AG20443 (cell line): ENCODE measurements around the gene CFL2.
"Not testable (repeated sequence)": the region's sequence is repeated elsewhere in the genome, so short reads cannot be mapped to it uniquely, and the experiment has no call there.

Experiments
- DNase-seq: peaks from one replicate; pipeline ENCODE4 v3.0.0; 2012; ENCODE audit warnings: low spot score, mixed read lengths

The CFL2 gene

GRCh38 chr14:34711796-34712712 lies 2.3 kb downstream of the CFL2 start:
- no peak for DNase-seq

- peak; percentile 73 for DNase-seq
Measured at GRCh38 chr14:34711169-34711568, 3.2 kb downstream of the CFL2 start.

GRCh38 chr14:34710744-34711143 lies 3.6 kb downstream of the CFL2 start:
- no peak for DNase-seq

GRCh38 chr14:34710006-34710405 lies 4.4 kb downstream of the CFL2 start:
- no peak for DNase-seq

GRCh38 chr14:34707722-34708121 lies 6.7 kb downstream of the CFL2 start:
- no peak for DNase-seq

GRCh38 chr14:34701808-34702207 lies 12.6 kb downstream of the CFL2 start:
- no peak for DNase-seq

GRCh38 chr14:34700622-34701130 lies 13.7 kb downstream of the CFL2 start:
- DNase-seq, result no peak

- DNase-seq, result peak; percentile 68
Measured at GRCh38 chr14:34699873-34700621, 14.3 kb downstream of the CFL2 start.

- not testable (repeated sequence) for DNase-seq
Measured at GRCh38 chr14:34694216-34694615, 20.2 kb downstream of the CFL2 start.

- peak; percentile 38 for DNase-seq
Measured at GRCh38 chr14:34693228-34693939, 21.0 kb downstream of the CFL2 start.

- DNase-seq, result no peak
Measured at GRCh38 chr14:34692898-34693227, 21.5 kb downstream of the CFL2 start.

GRCh38 chr14:34692348-34692747 lies 22.0 kb downstream of the CFL2 start:
- DNase-seq, result no peak

GRCh38 chr14:34691206-34691605 lies 23.2 kb downstream of the CFL2 start:
- no peak for DNase-seq

- no peak for DNase-seq
Measured at GRCh38 chr14:34688470-34689206, 25.8 kb downstream of the CFL2 start.

GRCh38 chr14:34685819-34686428 lies 28.5 kb downstream of the CFL2 start:
- no peak for DNase-seq

- DNase-seq, result no peak
Measured at GRCh38 chr14:34684578-34684977, 29.8 kb downstream of the CFL2 start.

GRCh38 chr14:34682787-34683321 lies 31.5 kb downstream of the CFL2 start:
- peak; percentile 26 for DNase-seq

GRCh38 chr14:34680806-34681479 lies 33.5 kb downstream of the CFL2 start:
- DNase-seq, result no peak

GRCh38 chr14:34678735-34679134 lies 35.7 kb downstream of the CFL2 start:
- DNase-seq, result no peak

GRCh38 chr14:34678306-34678705 lies 36.1 kb downstream of the CFL2 start:
- peak; percentile 61 for DNase-seq
